Right lung (tissue), 5 donors: ENCODE data around the gene INTS11. TPM values are rescaled to one million over a fixed set of nuclear protein-coding genes. Genes with fewer than 3 reads are reported as not detected.
"Not testable (repeated sequence)": the region's sequence is repeated elsewhere in the genome, so short reads cannot be mapped to it uniquely, and the experiment has no call there.

Experiments
- DNase-seq, 2 donors: peaks; one replicate each; pipeline ENCODE4 v3.0.0-alpha.2; 2013
- polyA plus RNA-seq, 5 donors: library from polyadenylated mRNA; unstranded; fragments of 120-200 nt; gene quantifications; one replicate each; pipeline versions ENCODE4 v1.2.1 to v1.2.3, GENCODE V29; 2013; ENCODE audit warnings: inconsistent platforms in 1 of 5, low replicate concordance in 1 of 5; ENCODE audit not compliant: insufficient read length in 5 of 5, insufficient read depth in 1 of 5

INTS11 gene
- polyA plus RNA-seq, 5 donors, result 102 to 144 (median 126) TPM

- no peak for DNase-seq
Observed at GRCh38 chr1:1332031-1332755, 7.7 kb upstream of the INTS11 start.

GRCh38 chr1:1331068-1331965, 6.9 kb upstream of the INTS11 start, which contains the start of gene TAS1R3:
TAS1R3 (plus strand) TSS chr1:1331280; CDS start chr1:1331346, 66 bp downstream.
- no peak for DNase-seq

GRCh38 chr1:1330366-1331067, 6.1 kb upstream of the INTS11 start:
- DNase-seq, result no peak

- no peak for DNase-seq
Observed at GRCh38 chr1:1329304-1330210, 5.1 kb upstream of the INTS11 start.

- DNase-seq, result no peak
Observed at GRCh38 chr1:1328254-1328653, 3.8 kb upstream of the INTS11 start.

- DNase-seq, result no peak
Observed at GRCh38 chr1:1327291-1327690, 2.8 kb upstream of the INTS11 start.

GRCh38 chr1:1326075-1326605, 1.7 kb upstream of the INTS11 start:
- DNase-seq, result no peak

- no peak for DNase-seq
Observed at GRCh38 chr1:1325288-1326074, 1.0 kb upstream of the INTS11 start.

GRCh38 chr1:1324084-1324523, 356 bp downstream of the INTS11 start:
- DNase-seq, result no peak

- no peak for DNase-seq
Observed at GRCh38 chr1:1322952-1323351, 1.5 kb downstream of the INTS11 start.

- no peak for DNase-seq
Observed at GRCh38 chr1:1322418-1322817, 2.0 kb downstream of the INTS11 start.

GRCh38 chr1:1321477-1321876, 3.0 kb downstream of the INTS11 start:
- DNase-seq, result no peak

- DNase-seq, result no peak
Observed at GRCh38 chr1:1320666-1321448, 3.6 kb downstream of the INTS11 start.

- no peak for DNase-seq
Observed at GRCh38 chr1:1319646-1319941, 4.9 kb downstream of the INTS11 start.

GRCh38 chr1:1318777-1319645, 5.4 kb downstream of the INTS11 start:
- no peak for DNase-seq

GRCh38 chr1:1318131-1318652, 6.3 kb downstream of the INTS11 start:
- DNase-seq, result no peak

GRCh38 chr1:1317420-1317819, 7.0 kb downstream of the INTS11 start:
- no peak for DNase-seq

GRCh38 chr1:1316199-1316598, 8.3 kb downstream of the INTS11 start:
- not testable (repeated sequence) for DNase-seq
